Measurements from ENCODE around the gene STKLD1. TPM values are rescaled to one million over a fixed set of nuclear protein-coding genes. Genes with fewer than 3 reads are reported as not detected.

The STKLD1 gene
- total RNA-seq, 2 donors from 2014 or later = 0.95 TPM; not detected in 1

- no peaks in the 10 kb centered on the region for H3K27me3 ChIP-seq (ENCODE audit: control insufficient read depth, insufficient read depth, low read length, poor library complexity, severe bottlenecking)
- 95 to 98% methylated on average over 14 to 19 of the region's 19 CpGs for WGBS, 2 experiments (ENCODE audit: insufficient coverage in 1 of 2, insufficient read length in 1 of 2)
- H3K4me3 ChIP-seq (ENCODE audit: low read length) = no peak overlapping the region
- peaks cover 65% of the 10 kb centered on the region for H3K36me3 ChIP-seq (ENCODE audit: control insufficient read depth, insufficient read depth, low read length)
- no peaks in the 10 kb centered on the region for H3K4me1 ChIP-seq (ENCODE audit: control insufficient read depth, insufficient read depth, low read length)
- Mint-ChIP-seq H3K4me3 (no peak overlapping the region), H3K36me3 (ENCODE audit: low read depth) (peaks cover 76% of the 10 kb centered on the region), H3K4me1 (peaks cover 13% of the 10 kb centered on the region), H3K9me3 (no peaks in the 10 kb centered on the region), H3K27ac (no peak overlapping the region), H3K27me3 (ENCODE audit: insufficient read depth) (no peaks in the 10 kb centered on the region)
- no peak for DNase-seq
- H3K9ac ChIP-seq (ENCODE audit: extremely low read depth, low read length, poor library complexity, severe bottlenecking) = no peak overlapping the region
- no peak overlapping the region for H3K27ac ChIP-seq (ENCODE audit: low read depth, low read length)
- no peak for TF ChIP-seq CTCF (conservative IDR thresholded peaks at IDR 0.05)
- H3K9me3 ChIP-seq (ENCODE audit: control insufficient read depth, low read length) = no peaks in the 10 kb centered on the region
Observed at GRCh38 chr9:133344071-133344470, 32.1 kb upstream of the STKLD1 start.

DNA sequence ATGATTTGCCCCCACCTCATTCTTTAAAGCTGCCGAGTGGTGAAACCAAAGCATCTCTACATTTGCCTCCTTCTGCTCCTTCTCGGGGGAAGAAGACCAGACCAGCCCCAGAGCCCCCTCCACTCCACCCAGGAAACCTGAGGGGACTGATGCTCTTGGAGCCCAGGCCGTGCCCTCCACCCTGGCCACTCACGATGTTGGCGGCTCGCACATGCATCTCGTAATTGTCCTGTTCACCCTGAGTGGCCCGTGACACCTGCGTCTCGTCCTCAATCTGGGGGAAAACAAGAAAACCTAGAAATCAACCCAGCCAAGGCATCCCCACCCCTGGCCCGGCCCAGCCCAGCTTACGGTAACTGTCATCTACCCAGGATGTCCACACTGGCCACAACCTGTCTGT, 31.2 kb upstream of the STKLD1 start:
- Histone ChIP-seq H3K36me3 (ENCODE audit: control insufficient read depth, insufficient read depth, low read length) (peaks cover 68% of the 10 kb centered on the region), H3K4me1 (ENCODE audit: control insufficient read depth, insufficient read depth, low read length) (no peaks in the 10 kb centered on the region), H3K27me3 (ENCODE audit: control insufficient read depth, insufficient read depth, low read length, poor library complexity, severe bottlenecking) (no peaks in the 10 kb centered on the region), H3K9me3 (ENCODE audit: control insufficient read depth, low read length) (no peaks in the 10 kb centered on the region), H3K9ac (ENCODE audit: extremely low read depth, low read length, poor library complexity, severe bottlenecking) (no peak overlapping the region), H3K27ac (ENCODE audit: low read depth, low read length) (no peak overlapping the region), H3K4me3 (ENCODE audit: low read length) (no peak overlapping the region)
- TF ChIP-seq CTCF (conservative IDR thresholded peaks at IDR 0.05) = no peak
- Mint-ChIP-seq H3K4me1 (peaks cover 22% of the 10 kb centered on the region), H3K4me3 (no peak overlapping the region), H3K9me3 (no peaks in the 10 kb centered on the region), H3K27me3 (ENCODE audit: insufficient read depth) (no peaks in the 10 kb centered on the region), H3K36me3 (ENCODE audit: low read depth) (peaks cover 76% of the 10 kb centered on the region), H3K27ac (no peak overlapping the region)
- WGBS, 2 experiments (ENCODE audit: insufficient coverage in 1 of 2, insufficient read length in 1 of 2) = 93 to 96% methylated on average over 8 to 12 of the region's 12 CpGs
- no peak for DNase-seq

GRCh38 chr9:133345596-133345995, 30.6 kb upstream of the STKLD1 start:
- no peaks in the 10 kb centered on the region for H3K27me3 ChIP-seq (ENCODE audit: control insufficient read depth, insufficient read depth, low read length, poor library complexity, severe bottlenecking)
- no peaks in the 10 kb centered on the region for H3K4me1 ChIP-seq (ENCODE audit: control insufficient read depth, insufficient read depth, low read length)
- Mint-ChIP-seq H3K27ac (no peak overlapping the region), H3K36me3 (ENCODE audit: low read depth) (peaks cover 76% of the 10 kb centered on the region), H3K9me3 (no peaks in the 10 kb centered on the region), H3K4me3 (no peak overlapping the region), H3K27me3 (ENCODE audit: insufficient read depth) (no peaks in the 10 kb centered on the region), H3K4me1 (peaks cover 24% of the 10 kb centered on the region)
- H3K27ac ChIP-seq (ENCODE audit: low read depth, low read length) = no peak overlapping the region
- H3K9me3 ChIP-seq (ENCODE audit: control insufficient read depth, low read length) = no peaks in the 10 kb centered on the region
- peaks cover 68% of the 10 kb centered on the region for H3K36me3 ChIP-seq (ENCODE audit: control insufficient read depth, insufficient read depth, low read length)
- no peak overlapping the region for H3K9ac ChIP-seq (ENCODE audit: extremely low read depth, low read length, poor library complexity, severe bottlenecking)
- TF ChIP-seq CTCF (conservative IDR thresholded peaks at IDR 0.05) = no peak
- no peak overlapping the region for H3K4me3 ChIP-seq (ENCODE audit: low read length)
- DNase-seq = no peak
- WGBS, 2 experiments (ENCODE audit: insufficient coverage in 1 of 2, insufficient read length in 1 of 2) = 91 to 98% methylated on average over 3 to 6 of the region's 6 CpGs
